Epithelial cell of proximal tubule (primary cell): Measurements from ENCODE around the gene ZNF281. TPM values are rescaled to one million over a fixed set of nuclear protein-coding genes. Genes with fewer than 3 reads are reported as not detected.

Experiments
- DNase-seq: peaks from one replicate; pipeline ENCODE4 v3.0.0-alpha.2; 2011; ENCODE audit warnings: low read depth
- H3K4me3 ChIP-seq: 2 replicates; pipeline ENCODE4 v1.5.1; 2011; ENCODE audit warnings: low read depth, mild to moderate bottlenecking, low read length
- total RNA-seq: library from RNA; depleted of rRNA; stranded (reverse); fragments of >200 nt; gene quantifications from 2 replicates; pipeline ENCODE4 v1.2.3, GENCODE V29; 2015
- TF ChIP-seq, protein P1 (sequence below): conservative IDR thresholded peaks from 2 replicates; pipeline ENCODE4 v1.5.1; 2012; ENCODE audit warnings: low read depth, mild to moderate bottlenecking, low read length

Gene ZNF281
- total RNA-seq, 1 donor from 2014 or later: 17.4 TPM

DNA sequence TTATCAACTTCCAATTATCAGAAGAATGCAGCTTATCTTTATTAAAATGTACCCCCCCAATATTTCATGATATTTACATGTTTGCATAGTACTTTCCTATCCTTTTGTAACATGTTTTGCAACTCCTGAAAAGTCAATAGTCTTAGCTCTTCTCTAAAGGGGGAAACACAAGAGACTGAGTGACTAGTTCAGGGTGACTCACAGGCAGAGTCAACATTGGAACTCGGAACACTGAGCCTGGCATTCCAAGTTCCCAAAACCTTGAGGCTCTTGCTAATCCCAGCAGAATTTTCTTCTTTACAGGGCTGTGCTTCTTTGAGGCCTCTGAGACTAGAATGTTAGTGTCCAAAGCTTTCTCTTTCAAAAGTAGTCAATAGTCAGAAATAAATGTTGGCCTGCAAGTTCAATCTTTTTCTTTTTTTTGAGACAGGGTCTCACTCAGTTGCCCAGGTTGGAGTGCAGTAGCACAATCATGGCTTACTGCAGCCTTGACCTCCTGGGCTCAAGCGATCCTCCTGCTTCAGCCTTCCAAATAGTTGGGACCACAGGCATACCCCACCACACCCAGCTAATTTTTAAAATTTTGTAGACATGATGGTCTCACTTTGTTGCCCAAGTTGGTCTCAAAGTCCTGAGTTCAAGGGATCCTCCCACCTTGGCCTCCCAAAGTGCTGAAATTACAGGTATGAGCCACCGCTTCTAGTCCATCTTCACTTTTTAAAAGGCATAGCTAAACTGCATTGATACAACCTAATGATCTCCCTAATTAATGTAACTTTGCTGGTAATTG is 37.5 kb downstream of the ZNF281 start:
- no peak overlapping the region for H3K4me3 ChIP-seq
- peak; percentile 71 for DNase-seq
- TF ChIP-seq, protein P1, sequence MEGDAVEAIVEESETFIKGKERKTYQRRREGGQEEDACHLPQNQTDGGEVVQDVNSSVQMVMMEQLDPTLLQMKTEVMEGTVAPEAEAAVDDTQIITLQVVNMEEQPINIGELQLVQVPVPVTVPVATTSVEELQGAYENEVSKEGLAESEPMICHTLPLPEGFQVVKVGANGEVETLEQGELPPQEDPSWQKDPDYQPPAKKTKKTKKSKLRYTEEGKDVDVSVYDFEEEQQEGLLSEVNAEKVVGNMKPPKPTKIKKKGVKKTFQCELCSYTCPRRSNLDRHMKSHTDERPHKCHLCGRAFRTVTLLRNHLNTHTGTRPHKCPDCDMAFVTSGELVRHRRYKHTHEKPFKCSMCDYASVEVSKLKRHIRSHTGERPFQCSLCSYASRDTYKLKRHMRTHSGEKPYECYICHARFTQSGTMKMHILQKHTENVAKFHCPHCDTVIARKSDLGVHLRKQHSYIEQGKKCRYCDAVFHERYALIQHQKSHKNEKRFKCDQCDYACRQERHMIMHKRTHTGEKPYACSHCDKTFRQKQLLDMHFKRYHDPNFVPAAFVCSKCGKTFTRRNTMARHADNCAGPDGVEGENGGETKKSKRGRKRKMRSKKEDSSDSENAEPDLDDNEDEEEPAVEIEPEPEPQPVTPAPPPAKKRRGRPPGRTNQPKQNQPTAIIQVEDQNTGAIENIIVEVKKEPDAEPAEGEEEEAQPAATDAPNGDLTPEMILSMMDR: no peak

- TF ChIP-seq, protein P1: no peak
- no peak for DNase-seq
- no peak overlapping the region for H3K4me3 ChIP-seq
Measured at GRCh38 chr1:200369706-200370105, 40.1 kb downstream of the ZNF281 start.

DNA sequence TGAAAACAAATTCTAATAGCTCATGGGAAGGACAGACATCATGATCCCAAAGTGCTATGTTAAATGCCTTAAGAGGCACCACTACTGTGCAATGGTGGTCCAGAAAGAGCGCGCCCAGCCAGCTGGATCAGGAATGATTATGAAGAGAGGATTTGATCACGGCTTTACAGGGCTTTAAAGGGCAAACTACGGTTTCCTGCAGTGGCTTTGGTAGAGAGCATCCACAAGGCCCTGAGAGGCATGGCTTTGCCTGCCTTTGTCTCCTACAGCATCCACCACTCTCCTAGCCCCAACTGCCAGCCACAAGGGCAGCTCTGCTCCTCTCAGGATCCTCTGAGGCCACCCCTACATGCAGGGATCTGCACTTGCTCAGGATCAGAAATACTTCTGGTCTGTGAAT is 40.7 kb downstream of the ZNF281 start:
- no peak for DNase-seq
- H3K4me3 ChIP-seq: no peak overlapping the region
- TF ChIP-seq, protein P1: no peak

DNA sequence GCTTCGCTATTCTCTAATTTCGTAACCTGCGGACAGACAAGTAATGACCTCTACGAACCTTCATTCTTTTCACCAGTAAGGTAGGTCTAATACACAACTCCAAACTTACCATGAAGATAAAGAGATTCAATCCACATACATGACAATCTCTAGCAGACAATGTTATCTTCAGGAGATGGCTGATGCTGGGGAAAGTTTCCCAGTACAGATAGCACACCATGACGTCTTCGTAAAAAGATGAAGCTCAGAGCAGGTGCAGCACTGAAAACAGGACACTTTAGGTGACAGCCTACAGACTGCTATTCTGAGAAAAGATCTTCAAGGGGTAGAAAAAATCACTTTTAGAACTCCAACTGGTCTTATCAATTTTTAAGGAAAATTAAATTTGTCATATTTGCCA is 41.3 kb downstream of the ZNF281 start:
- no peak overlapping the region for H3K4me3 ChIP-seq
- DNase-seq: no peak
- TF ChIP-seq, protein P1: no peak

DNA sequence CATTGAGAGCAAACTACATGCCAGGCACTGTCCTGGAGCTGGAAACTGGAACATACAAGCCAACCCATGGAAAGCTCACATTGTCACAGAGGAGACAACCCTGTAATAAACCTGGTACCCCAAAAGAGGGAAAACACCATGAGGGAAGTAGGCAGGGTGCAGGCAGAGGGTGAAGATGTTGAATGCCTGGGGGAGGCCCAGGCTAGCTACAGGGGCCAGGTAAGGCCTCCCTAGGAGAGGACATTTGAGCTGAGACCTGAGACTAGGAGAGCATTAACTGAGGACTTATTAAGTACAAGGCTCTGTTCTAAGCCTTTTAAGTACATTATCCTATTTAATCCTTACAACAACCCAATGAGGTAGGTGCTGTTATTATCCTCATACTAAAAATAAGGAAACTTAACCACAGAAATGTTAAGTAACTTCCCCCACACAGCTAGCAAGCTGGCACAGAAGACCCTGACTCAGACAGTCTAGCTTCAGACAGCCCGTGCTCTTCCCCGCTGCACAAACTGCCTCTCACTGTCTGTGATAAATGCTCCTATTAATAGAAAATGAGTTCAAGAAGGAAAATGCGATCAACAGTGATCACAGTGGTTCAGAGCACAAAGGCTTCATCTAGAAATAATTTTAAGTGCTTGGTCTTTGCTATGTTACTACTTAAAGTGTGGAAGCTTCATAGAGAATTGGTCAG is 41.8 kb downstream of the ZNF281 start:
- TF ChIP-seq, protein P1: no peak
- no peak for DNase-seq
- no peak overlapping the region for H3K4me3 ChIP-seq

- peak; percentile 75 for DNase-seq
- no peak overlapping the region for H3K4me3 ChIP-seq
- TF ChIP-seq, protein P1: no peak
Measured at GRCh38 chr1:200366577-200367253, 43.1 kb downstream of the ZNF281 start.
